ENCODE data around the gene NGLY1.
A peak's percentile ranks its signal among the peaks of the same experiment; 100 is the strongest.

Gene NGLY1

GRCh38 chr3:25782938-25783660, at the start of gene NGLY1:
TSS of gene NGLY1 (minus strand) at chr3:25783443. CDS start at chr3:25783390, 53 bp downstream.
- peak; percentile 86 for DNase-seq

GRCh38 chr3:25831578-25831977, 48.3 kb upstream of the NGLY1 start:
- DNase-seq = no peak

GRCh38 chr3:25830373-25831280, 47.4 kb upstream of the NGLY1 start:
- no peak for DNase-seq

GRCh38 chr3:25826510-25826909, 43.3 kb upstream of the NGLY1 start:
- no peak for DNase-seq

- no peak for DNase-seq
These were observed 40.1 kb upstream of the NGLY1 start for GRCh38 chr3:25823314-25823713.

GRCh38 chr3:25821746-25822573, 38.7 kb upstream of the NGLY1 start:
- no peak for DNase-seq

GRCh38 chr3:25820816-25821486, 37.7 kb upstream of the NGLY1 start:
- no peak for DNase-seq

GRCh38 chr3:25820366-25820765, 37.1 kb upstream of the NGLY1 start:
- no peak for DNase-seq

- DNase-seq = no peak
These were observed 35.1 kb upstream of the NGLY1 start for GRCh38 chr3:25818335-25818734.

GRCh38 chr3:25817638-25818037, 34.4 kb upstream of the NGLY1 start:
- DNase-seq = no peak

GRCh38 chr3:25817107-25817506, 33.9 kb upstream of the NGLY1 start:
- no peak for DNase-seq

GRCh38 chr3:25812644-25813043, 29.4 kb upstream of the NGLY1 start:
- no peak for DNase-seq

- DNase-seq = no peak
These were observed 21.4 kb upstream of the NGLY1 start for GRCh38 chr3:25804676-25805075.

- no peak for DNase-seq
These were observed 20.6 kb upstream of the NGLY1 start for GRCh38 chr3:25803833-25804232.

GRCh38 chr3:25801786-25802185, 18.5 kb upstream of the NGLY1 start:
- no peak for DNase-seq

GRCh38 chr3:25789596-25790556, 6.6 kb upstream of the NGLY1 start, which contains the start of gene OXSM:
TSS of gene OXSM (plus strand) at chr3:25790090. CDS start at chr3:25791021, 931 bp downstream.
- peak; percentile 93 for DNase-seq

GRCh38 chr3:25789209-25789595, 6.0 kb upstream of the NGLY1 start:
- DNase-seq = no peak

GRCh38 chr3:25787689-25788088, 4.4 kb upstream of the NGLY1 start:
- no peak for DNase-seq

GRCh38 chr3:25785826-25786225, 2.6 kb upstream of the NGLY1 start:
- DNase-seq = no peak

- no peak for DNase-seq
These were observed 1.7 kb upstream of the NGLY1 start for GRCh38 chr3:25784971-25785370.

Measured in CD4-positive, alpha-beta T cell treated with Interferon gamma for 1 hour (primary cell).